Measurements from ENCODE around the gene RNF169.

GRCh38 chr11:74839446-74839845 is 90.8 kb downstream of the RNF169 start:
- no peak for TF ChIP-seq ATF3 (IDR thresholded peaks at IDR 0.05; ENCODE audit: insufficient read depth, low read depth, low read length)
- no peak for TF ChIP-seq TAF1 (IDR thresholded peaks at IDR 0.05; ENCODE audit: low read depth, low read length)
- no peak for TF ChIP-seq SP1 (IDR thresholded peaks at IDR 0.05; ENCODE audit: low read depth, low read length)
- no peak for TF ChIP-seq CTCF (IDR thresholded peaks at IDR 0.05; ENCODE audit: control extremely low read depth in 1 of 3, insufficient read depth in 1 of 3, low read depth in 1 of 3, low read length in 3 of 3)
- no peak for TF ChIP-seq POLR2AphosphoS5 (IDR thresholded peaks at IDR 0.05; ENCODE audit: low read depth, low read length)
- no peak for TF ChIP-seq EP300 (IDR thresholded peaks at IDR 0.05; ENCODE audit: borderline replicate concordance in 1 of 2, low read depth in 2 of 2, low read length in 2 of 2)

Measured in H1 (cell line).